22Rv1 (cell line): Measurements from ENCODE around the gene ENTPD6.

ENCODE experiments used
- ZFX ChIP-seq: fragments of 450-650 bp; IDR thresholded peaks from 2 replicates; pipeline ENCODE4 v1.6.1; 2017; ENCODE audit warnings: antibody characterized with exemption, borderline replicate concordance
- TF ChIP-seq, protein P1 (sequence below): fragments of 450-650 bp; IDR thresholded peaks from 2 replicates; pipeline ENCODE4 v1.5.1; 2017; ENCODE audit warnings: mild to moderate bottlenecking

- TF ChIP-seq, protein P1, sequence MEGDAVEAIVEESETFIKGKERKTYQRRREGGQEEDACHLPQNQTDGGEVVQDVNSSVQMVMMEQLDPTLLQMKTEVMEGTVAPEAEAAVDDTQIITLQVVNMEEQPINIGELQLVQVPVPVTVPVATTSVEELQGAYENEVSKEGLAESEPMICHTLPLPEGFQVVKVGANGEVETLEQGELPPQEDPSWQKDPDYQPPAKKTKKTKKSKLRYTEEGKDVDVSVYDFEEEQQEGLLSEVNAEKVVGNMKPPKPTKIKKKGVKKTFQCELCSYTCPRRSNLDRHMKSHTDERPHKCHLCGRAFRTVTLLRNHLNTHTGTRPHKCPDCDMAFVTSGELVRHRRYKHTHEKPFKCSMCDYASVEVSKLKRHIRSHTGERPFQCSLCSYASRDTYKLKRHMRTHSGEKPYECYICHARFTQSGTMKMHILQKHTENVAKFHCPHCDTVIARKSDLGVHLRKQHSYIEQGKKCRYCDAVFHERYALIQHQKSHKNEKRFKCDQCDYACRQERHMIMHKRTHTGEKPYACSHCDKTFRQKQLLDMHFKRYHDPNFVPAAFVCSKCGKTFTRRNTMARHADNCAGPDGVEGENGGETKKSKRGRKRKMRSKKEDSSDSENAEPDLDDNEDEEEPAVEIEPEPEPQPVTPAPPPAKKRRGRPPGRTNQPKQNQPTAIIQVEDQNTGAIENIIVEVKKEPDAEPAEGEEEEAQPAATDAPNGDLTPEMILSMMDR: no peak
- TF ChIP-seq ZFX: no peak
Observed at GRCh38 chr20:25150016-25150415, 45.5 kb upstream of the ENTPD6 start.
